Measurements from ENCODE around the gene IFT27. TPM values are rescaled to one million over a fixed set of nuclear protein-coding genes. Genes with fewer than 3 reads are reported as not detected.

Gene IFT27
- polyA plus RNA-seq, 1 donor (not counting 4 experiments of a cell fraction or from before 2014, with no cell fraction given): 18.5 TPM

- Histone ChIP-seq H4K20me1 (ENCODE audit: control insufficient read depth, extremely low read depth, insufficient read depth, low read length) (no peaks in the 10 kb centered on the region), H3K9ac (ENCODE audit: control insufficient read depth, extremely low read depth, insufficient read depth, low read length) (no peak overlapping the region), H3K4me2 (ENCODE audit: control insufficient read depth, extremely low read depth, insufficient read depth, low read depth, low read length) (no peak overlapping the region), H3K36me3 (ENCODE audit: control insufficient read depth in 2 of 2, extremely low read depth in 1 of 2, insufficient read depth in 2 of 2, low read length in 2 of 2) (no peaks in the 10 kb centered on the region), H3K4me1 (ENCODE audit: control insufficient read depth, extremely low read depth, insufficient read depth, low read length) (no peaks in the 10 kb centered on the region), H3K9me1 (ENCODE audit: control insufficient read depth, extremely low read depth, insufficient read depth, low read length) (no peaks in the 10 kb centered on the region), H2AFZ (ENCODE audit: control insufficient read depth, low read length) (no peak overlapping the region), H3K27me3 (ENCODE audit: control insufficient read depth, extremely low read depth, insufficient read depth, low read length) (peaks cover 3% of the 10 kb centered on the region), H3K4me3 (ENCODE audit: control insufficient read depth in 2 of 3, extremely low read depth in 1 of 3, insufficient read depth in 2 of 3, low read depth in 1 of 3, low read length in 3 of 3) (no peak overlapping the region), H3K79me2 (ENCODE audit: control insufficient read depth, insufficient read depth, low read length) (no peaks in the 10 kb centered on the region), H3K9me3 (ENCODE audit: control insufficient read depth, low read depth, low read length) (no peaks in the 10 kb centered on the region), H3K27ac (ENCODE audit: control insufficient read depth, insufficient read depth, low read length) (no peak overlapping the region)
- TF ChIP-seq CTCF (optimal IDR thresholded peaks at IDR 0.05 in 1 of 3, IDR thresholded peaks at IDR 0.05 in 1 of 3, conservative IDR thresholded peaks at IDR 0.05 in 1 of 3; ENCODE audit: extremely low read depth in 1 of 3, insufficient read depth in 2 of 3, low read length in 3 of 3) (no peak), EZH2 (IDR thresholded peaks at IDR 0.05; ENCODE audit: low read length) (no peak)
- FAIRE-seq: no peak
- dilution Hi-C loops (cut with MboI; ENCODE audit: extremely low pct_ligation_motif_present, low sequenced_read_pairs): no loop called here
- no peak for DNase-seq (ENCODE audit: low read depth, low spot score)
Measured at GRCh38 chr22:36713436-36713835, 62.5 kb downstream of the IFT27 start.

Other genes with a start within 250 kb of the IFT27 start
- 407 to 443 TPM (median 408 TPM) in 3 replicates for gene EIF3D, start 247.0 kb downstream of the IFT27 start, polyA plus RNA-seq
- not detected in 3 replicates for gene CACNG2, start 72.4 kb downstream of the IFT27 start, polyA plus RNA-seq
- gene PVALB, start 40.9 kb upstream of the IFT27 start, polyA plus RNA-seq: not detected in 3 replicates
- gene NCF4, start 84.9 kb upstream of the IFT27 start, polyA plus RNA-seq: 0.37 to 0.42 TPM in 2 of 3 replicates, not detected in the other
- gene CSF2RB, start 137.5 kb upstream of the IFT27 start, polyA plus RNA-seq: 0.02 to 0.08 TPM (median 0.08 TPM) in 3 replicates
- gene TST, start 243.3 kb upstream of the IFT27 start, polyA plus RNA-seq: 18.8 to 38.9 TPM (median 19.9 TPM) in 3 replicates
- gene MPST, start 243.6 kb upstream of the IFT27 start, polyA plus RNA-seq: 23.5 to 37.9 TPM (median 27.8 TPM) in 3 replicates